GM21367 (cell line): ENCODE results near the gene FUT1.

ENCODE experiments used
- ATAC-seq: cut with Tn5 transposase; IDR thresholded peaks from one replicate; pipeline ENCODE4 v1.9.1; 2021; ENCODE audit not compliant: unreplicated experiment

The FUT1 gene

DNA sequence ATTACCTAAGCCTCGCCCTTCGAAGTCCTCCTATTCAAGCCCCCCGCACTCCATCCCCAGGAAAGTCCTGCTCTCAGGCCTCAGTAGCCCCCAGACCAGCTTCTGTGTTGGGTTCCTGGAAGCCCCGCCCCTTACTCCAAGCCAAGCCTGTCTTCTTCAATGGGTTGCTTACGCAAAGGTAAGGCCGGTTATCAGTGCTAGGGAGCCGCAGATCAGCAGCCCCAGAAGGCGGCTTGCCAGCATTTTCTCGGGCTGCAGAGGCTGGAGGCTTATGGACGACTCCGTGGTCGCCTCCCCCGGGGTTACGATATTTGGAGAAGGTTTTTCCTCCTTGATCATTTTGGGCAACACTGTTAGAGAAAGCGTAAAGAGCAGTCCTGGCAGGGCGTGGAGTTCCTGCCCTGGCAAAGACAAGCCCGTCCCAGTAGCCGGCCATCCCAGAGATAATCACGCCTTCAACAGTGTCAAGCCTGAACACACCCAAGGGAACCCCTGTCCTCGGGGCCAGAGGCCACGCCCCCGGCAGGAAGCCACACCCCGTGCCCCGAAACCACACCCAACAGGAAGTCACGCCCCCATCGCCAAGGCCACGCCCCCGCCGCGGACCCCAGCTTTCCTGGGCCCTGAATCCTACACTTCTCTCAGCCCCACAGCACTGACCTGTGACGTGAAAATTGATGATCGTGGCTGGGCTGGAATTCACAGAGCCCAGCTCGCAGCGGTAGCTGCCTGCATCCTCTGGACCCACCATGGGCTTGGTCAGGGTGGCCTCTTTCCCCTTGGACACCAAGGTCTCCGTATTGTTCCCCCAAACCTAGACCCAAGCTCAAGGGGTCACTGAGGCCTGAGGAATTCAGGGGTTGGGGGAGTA, 11.1 kb downstream of the FUT1 start:
- ATAC-seq: no peak

DNA sequence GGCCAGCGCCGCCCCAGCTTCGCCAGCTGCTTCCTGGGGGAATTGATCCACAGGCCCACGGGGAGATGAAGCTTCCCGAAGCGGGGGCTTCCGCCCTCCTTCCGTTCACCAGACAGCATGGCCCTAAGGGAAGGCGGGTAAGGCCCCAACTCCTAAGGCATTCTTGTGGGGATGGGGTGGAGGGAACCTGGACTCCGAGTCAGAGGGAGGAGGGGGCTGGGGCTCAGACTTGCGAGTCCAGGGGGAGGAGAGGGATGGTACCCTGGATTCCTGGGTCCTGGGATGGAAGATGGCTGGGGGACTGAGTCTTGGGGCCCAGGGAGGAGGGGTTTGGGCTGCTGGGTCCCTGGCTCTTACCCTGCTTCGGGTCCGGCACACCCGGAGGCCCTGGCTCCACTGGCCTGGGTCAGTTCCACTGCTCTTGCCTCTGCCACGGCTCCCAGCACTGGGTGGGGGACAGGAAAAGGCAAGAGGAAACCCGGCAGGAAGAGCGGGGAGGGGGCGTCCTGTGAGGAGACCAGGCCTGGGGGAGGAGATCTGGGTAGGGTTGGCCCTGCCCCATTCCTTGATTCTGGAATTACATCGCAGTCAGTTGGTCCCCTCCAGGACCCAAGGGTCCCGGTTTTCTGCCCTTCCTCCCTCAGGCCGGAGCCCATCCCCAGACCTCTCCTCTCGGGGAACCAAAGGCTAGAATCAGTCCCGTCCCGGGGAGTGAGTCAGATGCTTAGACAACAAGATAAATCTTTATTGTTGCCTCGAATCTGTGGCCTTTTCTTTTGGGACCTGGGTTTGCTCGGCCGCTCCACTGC, 12.1 kb downstream of the FUT1 start, which contains the start of gene RASIP1:
Gene RASIP1 (minus strand): TSS at position 447 of the 809 bp plus-strand sequence. CDS start 328 bp downstream, at position 119.
- no peak for ATAC-seq

GRCh38 chr19:48739404-48740163, 12.9 kb downstream of the FUT1 start:
- ATAC-seq: no peak

- ATAC-seq: peak; percentile 77
Measured at GRCh38 chr19:48738557-48739403, 13.7 kb downstream of the FUT1 start.

GRCh38 chr19:48737360-48737998, 15.0 kb downstream of the FUT1 start:
- no peak for ATAC-seq

GRCh38 chr19:48735031-48735615, 17.3 kb downstream of the FUT1 start:
- ATAC-seq: no peak

DNA sequence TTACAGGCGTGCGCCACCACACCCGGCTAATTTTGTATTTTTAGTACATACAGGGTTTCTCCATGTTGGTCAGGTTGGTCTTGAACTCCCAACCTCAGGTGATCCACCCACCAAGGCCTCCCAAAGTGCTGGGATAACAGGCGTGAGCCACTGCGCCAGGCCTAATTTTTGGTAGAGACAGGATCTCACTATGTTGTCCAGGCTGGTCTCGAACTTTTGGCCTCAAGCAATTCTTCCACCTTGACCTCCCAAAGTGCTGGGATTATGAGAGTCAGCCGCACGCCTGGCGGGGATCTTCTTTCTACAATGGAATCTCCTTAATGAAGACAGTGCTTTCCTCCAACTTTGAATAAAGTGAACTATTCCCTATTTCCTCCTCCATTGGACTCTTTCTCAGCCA, 17.8 kb downstream of the FUT1 start:
- no peak for ATAC-seq

GRCh38 chr19:48731452-48731851, 21.0 kb downstream of the FUT1 start:
- no peak for ATAC-seq

GRCh38 chr19:48728911-48729664, 23.4 kb downstream of the FUT1 start:
- ATAC-seq: no peak

DNA sequence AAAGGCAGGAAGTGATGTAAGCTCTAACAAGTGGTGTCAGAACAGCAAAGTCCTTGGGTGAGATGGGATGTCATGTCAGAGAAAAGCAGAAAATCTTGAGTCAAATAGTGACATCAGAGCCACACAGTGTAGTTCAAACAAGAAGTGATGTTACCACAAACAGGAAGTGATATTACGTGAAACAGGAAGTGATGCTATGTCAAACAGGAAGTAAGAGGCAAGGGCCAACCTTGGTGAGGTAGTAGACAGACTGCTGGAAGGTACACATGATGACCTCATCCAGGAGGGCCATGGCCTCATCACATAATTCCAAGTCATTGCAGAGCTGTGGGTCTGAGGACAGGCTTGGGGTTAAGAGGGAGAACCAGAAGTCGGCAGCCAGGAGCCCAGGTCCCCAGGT, 25.9 kb downstream of the FUT1 start:
- ATAC-seq: no peak

- ATAC-seq: no peak
Measured at GRCh38 chr19:48724796-48725753, 27.4 kb downstream of the FUT1 start.

DNA sequence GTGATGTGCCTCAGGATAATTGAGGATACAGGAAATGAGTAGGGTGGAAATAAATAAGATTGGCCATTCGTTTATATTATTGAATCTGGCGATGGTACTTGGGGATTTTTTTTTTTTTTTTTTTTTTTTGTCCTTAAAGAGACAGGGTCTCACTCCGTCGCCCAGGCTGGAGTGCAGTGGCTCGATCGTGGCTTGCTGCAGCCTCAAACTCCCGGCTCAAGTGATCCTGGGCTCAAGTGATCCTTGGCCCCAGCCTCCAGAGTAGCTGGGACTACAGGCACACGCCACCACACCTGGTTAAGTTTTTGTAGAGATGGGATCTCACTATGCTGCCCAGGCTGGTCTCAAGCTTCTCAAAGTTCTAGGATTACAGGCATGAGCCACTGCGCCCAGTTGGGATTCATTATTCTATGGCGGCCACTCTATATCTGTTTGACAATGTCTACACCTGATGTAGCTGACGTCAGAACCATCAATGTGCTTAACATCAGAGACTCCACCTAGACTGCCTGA, 30.2 kb downstream of the FUT1 start:
- no peak for ATAC-seq

DNA sequence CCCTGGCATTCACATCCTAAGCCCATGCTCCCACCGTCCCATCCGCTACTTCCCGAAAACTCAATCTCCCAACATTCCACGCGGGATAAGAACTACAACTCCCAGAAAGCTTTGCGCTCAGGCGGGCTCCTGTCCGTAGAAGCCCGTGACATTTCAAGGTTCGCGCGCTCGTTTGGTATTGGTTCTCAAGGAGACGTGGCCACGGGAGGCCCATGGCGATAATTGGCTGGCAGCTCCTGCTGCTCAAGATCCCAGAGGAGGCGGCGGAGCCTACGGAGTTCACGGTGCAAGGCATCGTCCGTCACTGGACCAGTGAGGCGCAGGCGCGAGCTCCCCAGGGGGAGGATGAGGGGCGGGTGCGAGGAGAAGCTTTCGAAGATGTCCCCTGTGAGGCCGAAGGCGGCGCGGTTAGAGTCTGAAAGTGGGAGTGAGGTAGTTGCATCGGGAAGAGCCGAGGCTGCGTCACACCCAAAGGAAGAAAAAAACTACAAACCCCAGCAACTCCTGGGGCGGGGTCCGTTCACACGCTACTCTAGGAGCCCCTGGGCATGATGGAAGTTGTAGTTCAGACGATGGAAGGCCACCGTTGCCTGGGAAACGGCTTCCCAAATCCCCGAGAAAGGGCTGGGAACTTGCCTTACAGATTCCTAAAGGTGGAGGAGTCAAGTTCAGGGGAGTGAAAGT, 31.7 kb downstream of the FUT1 start:
- peak; percentile 75 for ATAC-seq

- ATAC-seq: no peak
Measured at GRCh38 chr19:48720251-48720612, 32.2 kb downstream of the FUT1 start.

- ATAC-seq: no peak
Measured at GRCh38 chr19:48719263-48720171, 32.9 kb downstream of the FUT1 start, which contains the start of gene MAMSTR. Gene MAMSTR, minus strand, starts transcription at chr19:48719725. Its CDS starts 694 bp downstream, at chr19:48719031.
